Non-pigmented ciliary epithelial cell (primary cell): ENCODE measurements around the gene NLRC3.
"Not testable (repeated sequence)": the region's sequence is repeated elsewhere in the genome, so short reads cannot be mapped to it uniquely, and the experiment has no call there.

ENCODE experiments used
- DNase-seq: peaks from one replicate; pipeline ENCODE4 v3.0.0-alpha.2; 2010; ENCODE audit warnings: low read depth

Gene NLRC3

GRCh38 chr16:3513892-3514583 is 63.2 kb downstream of the NLRC3 start:
- no peak for DNase-seq

- no peak for DNase-seq
Observed at GRCh38 chr16:3511286-3512180, 65.7 kb downstream of the NLRC3 start.

DNA sequence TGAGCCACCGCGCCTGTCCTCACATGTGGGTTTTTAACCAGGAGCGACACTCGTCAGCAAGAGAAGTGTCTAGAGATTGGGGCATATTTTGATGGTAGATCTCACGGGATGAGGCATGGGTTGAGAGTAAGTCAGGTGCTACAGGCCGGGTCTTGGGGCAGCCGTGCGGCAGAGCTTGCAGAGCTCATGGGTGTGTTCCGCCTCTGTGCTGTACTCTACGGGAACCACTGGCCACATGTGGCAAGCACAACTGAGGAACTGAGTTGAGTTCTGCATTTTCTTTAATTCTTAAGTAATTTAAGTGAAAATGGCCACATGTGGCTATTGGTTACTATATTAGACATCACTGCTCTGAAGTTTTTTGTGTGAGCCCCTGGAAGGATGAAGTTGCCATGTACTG is 66.8 kb downstream of the NLRC3 start:
- no peak for DNase-seq

DNA sequence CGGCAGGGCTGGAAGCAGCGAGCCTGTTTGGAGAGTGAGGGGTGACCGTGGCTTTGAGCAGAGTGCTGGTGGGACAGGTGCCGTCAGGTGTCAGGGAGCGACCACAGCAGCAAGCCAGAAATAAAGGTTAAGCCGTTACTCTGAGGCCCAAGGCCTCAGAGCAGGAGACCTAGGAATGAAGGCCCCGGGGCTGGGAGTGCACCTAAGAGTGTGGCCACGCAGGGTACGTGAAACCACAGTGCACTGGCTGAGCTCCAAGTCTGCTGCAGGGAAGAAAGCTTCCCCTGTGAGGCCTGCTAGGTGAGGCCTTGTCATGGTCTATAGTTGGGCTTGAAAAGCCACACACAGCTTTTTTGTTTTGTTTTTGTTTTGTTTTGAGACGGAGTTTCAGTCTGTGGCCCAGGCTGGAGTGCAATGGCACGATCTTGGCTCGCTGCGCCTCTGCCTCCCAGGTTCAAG is 67.7 kb downstream of the NLRC3 start:
- no peak for DNase-seq

DNA sequence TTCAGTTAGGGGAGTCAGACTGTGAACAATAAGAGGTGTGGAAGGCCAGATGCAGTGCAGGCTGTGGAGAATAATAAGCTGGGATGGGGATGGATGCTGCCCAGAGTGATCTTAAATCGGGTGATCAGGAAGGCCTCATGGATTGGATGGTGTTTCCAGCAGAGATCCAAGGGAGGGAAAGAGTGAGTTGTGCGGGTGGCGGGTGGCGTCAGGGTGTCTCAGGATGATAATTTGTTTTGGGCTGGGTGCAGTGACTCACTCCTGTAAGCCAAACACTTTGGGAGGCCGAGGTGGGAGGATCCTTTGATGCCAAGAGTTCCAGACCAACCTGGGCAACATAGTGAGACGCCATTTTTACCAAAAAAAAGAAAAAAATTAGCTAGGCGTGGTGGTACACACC is 68.5 kb downstream of the NLRC3 start:
- DNase-seq, result no peak

- no peak for DNase-seq
Observed at GRCh38 chr16:3503523-3503922, 73.7 kb downstream of the NLRC3 start.

- DNase-seq, result no peak
Observed at GRCh38 chr16:3501783-3502400, 75.3 kb downstream of the NLRC3 start.

- not testable (repeated sequence) for DNase-seq
Observed at GRCh38 chr16:3501412-3501761, 75.8 kb downstream of the NLRC3 start.

- DNase-seq, result no peak
Observed at GRCh38 chr16:3498988-3499387, 78.2 kb downstream of the NLRC3 start.

DNA sequence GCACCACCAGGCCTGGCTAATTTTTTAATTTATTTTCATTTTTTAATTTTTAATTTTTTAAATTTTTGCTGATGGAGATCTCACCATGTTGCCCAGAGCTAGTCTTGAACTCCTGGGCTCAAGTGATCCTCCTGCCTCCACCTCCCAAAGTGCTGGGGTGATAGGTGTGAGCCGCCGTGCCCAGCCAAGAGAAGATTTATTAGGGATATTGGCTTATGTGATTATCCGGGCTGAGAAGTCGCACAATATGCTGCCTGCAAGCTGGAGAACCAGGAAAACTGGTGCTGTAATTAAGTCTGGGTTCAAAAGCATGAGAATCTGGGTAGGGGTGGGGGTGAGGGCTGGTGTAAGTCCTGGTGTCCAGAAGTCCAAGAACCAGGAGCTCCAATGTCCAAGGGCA is 79.4 kb downstream of the NLRC3 start:
- no peak for DNase-seq

DNA sequence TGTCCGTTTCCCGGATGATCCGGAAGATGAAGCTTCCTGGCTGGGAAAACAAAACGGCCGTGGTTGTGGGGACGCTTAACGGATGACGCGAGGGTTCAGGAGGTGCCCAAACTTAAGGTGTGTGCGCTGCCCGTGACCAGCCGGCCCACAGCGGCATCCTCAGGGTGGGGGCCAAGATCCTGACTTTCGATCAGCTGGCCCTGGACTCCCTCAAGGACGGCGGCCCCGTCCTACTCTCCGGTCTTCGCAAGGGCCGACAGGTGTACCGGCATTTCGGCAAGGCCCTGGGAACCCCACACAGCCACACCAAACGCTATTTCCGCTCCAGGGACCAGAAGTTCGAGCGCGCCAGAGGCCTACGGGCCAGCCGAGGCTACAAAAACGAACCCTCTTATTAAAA is 80.8 kb downstream of the NLRC3 start:
- no peak for DNase-seq

DNA sequence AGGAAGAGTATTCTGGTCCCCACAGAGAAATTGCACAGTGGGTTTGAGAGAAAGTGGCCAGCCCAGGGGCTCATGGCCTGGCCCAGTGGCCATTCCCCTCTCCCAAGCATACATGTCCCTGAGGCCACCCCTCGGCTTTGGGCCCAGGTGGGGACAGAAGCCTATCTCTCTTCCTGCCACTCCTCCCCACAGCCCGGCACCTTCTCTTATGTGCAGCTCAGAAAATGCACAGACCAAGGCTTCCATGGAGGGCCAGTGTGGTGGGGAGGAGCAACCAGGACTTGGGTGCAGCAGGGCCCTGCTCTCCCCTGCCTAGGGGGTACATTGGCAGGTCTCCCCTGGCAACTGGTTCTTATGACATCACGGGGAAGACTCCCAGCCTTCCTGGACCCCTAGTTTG is 82.0 kb downstream of the NLRC3 start, which contains the start of gene C16orf90:
TSS of gene C16orf90 (minus strand) at position 314 of the 400 bp plus-strand sequence. CDS start at position 246, 68 bp downstream.
- no peak for DNase-seq

- no peak for DNase-seq
Observed at GRCh38 chr16:3494386-3494973, 82.7 kb downstream of the NLRC3 start.

GRCh38 chr16:3492356-3492755 is 84.8 kb downstream of the NLRC3 start:
- DNase-seq, result no peak

DNA sequence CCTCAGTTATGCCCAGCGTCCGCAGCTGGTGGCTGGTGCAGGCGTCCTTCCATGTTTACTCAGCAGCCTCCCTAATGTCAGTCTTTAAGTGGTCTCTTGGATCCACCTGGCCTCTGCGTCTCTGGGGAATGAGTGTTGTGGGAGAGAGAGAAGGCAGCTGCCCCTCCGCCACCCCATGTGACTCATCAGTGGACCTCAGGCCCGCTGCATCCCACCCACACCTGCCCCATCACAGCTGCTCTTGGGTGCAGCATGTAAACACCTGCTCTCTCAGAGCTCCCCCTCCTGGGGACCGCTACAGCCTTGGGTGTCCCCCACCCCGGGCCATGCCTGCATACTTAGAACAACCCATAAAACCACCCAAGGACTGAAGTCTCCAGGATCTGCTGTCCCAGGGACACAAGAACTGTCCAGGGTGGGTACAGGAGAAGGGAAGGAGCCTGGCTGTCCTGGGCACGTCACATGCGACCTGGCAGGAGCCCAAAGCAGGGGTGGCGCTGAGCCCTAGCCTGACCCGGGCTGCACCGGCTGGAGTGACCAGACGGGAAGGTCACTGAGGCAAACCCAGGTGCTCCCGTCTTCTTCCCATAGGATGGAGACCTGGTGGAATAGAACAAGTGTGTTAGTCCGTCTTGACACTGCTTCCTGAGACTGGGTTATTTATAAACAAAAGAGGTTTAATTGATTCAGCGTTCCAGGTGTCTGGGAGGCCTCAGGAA is 86.1 kb downstream of the NLRC3 start:
- DNase-seq, result no peak
